Transverse colon (tissue), 3 donors: ENCODE data around the gene PPP3CA.

Source experiments
- EP300 ChIP-seq: sonication (generic); formaldehyde crosslinking; IDR thresholded peaks from one replicate; pipeline ENCODE4 v1.6.1; 2017; ENCODE audit warnings: antibody characterized with exemption, low read depth
- POLR2A ChIP-seq: fragments of 450-650 bp; IDR thresholded peaks from one replicate; pipeline ENCODE4 v1.6.1; 2016; ENCODE audit warnings: antibody characterized with exemption, mild to moderate bottlenecking, moderate library complexity
- TF ChIP-seq, protein P1 (sequence below), 5 experiments: fragments of 200-600 bp in 3 of 5; fragments of 450-650 bp in 2 of 5; sonication (generic) in 3 of 5; IDR thresholded peaks; 1 replicate in 2 of 5; 2 replicates in 3 of 5; pipeline ENCODE4 v1.5.1; 2016 to 2017; ENCODE audit warnings: antibody characterized with exemption in 5 of 5, inconsistent platforms in 3 of 5, mild to moderate bottlenecking in 2 of 5, moderate library complexity in 1 of 5

DNA sequence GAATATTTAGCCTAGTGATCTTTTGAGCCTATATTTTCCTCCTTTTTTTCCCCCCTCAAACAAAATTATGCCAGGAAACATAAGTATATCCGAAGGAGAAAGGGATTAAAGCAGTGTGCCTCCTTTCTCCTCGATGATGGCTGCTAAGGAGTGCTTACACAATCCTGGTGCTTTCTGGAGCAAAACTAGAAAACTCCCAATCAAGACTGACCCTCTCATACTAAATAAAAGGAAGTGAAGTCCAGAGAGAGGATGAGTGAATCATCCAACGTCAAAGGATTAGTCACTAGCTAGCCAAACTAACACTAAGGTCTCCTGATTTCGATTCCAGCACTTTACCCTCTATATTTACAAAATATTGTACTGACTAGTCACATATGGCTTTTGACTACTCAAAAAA, 146.8 kb downstream of the PPP3CA start:
- TF ChIP-seq, protein P1, sequence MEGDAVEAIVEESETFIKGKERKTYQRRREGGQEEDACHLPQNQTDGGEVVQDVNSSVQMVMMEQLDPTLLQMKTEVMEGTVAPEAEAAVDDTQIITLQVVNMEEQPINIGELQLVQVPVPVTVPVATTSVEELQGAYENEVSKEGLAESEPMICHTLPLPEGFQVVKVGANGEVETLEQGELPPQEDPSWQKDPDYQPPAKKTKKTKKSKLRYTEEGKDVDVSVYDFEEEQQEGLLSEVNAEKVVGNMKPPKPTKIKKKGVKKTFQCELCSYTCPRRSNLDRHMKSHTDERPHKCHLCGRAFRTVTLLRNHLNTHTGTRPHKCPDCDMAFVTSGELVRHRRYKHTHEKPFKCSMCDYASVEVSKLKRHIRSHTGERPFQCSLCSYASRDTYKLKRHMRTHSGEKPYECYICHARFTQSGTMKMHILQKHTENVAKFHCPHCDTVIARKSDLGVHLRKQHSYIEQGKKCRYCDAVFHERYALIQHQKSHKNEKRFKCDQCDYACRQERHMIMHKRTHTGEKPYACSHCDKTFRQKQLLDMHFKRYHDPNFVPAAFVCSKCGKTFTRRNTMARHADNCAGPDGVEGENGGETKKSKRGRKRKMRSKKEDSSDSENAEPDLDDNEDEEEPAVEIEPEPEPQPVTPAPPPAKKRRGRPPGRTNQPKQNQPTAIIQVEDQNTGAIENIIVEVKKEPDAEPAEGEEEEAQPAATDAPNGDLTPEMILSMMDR (IDR thresholded peaks at IDR 0.05): no peak
- no peak for TF ChIP-seq POLR2A
- TF ChIP-seq EP300: no peak
